HepG2 (cell line): ENCODE results near the gene ZNF142. TPM values are rescaled to one million over a fixed set of nuclear protein-coding genes. Genes with fewer than 3 reads are reported as not detected.
A peak's percentile ranks its signal among the peaks of the same experiment; 100 is the strongest.

Source experiments
- ATF7-NPFF ChIP-seq: sonication (generic); formaldehyde crosslinking; IDR thresholded peaks from 2 replicates; pipeline ENCODE4 v1.8.1; 2023; ENCODE audit warnings: mild to moderate bottlenecking, low read depth, missing genetic modification reagents, moderate library complexity
- CBFB ChIP-seq: sonication (generic); formaldehyde crosslinking; IDR thresholded peaks from 2 replicates; pipeline ENCODE4 v1.4.0; 2020; ENCODE audit warnings: missing genetic modification reagents
- HNRNPH1 ChIP-seq: fragments of 200-400 bp; formaldehyde crosslinking; optimal IDR thresholded peaks from 2 replicates; pipeline ENCODE3; 2017; ENCODE audit warnings: mild to moderate bottlenecking, low read depth, low read length
- MTF2 ChIP-seq: sonication (generic); formaldehyde crosslinking; IDR thresholded peaks from 2 replicates; pipeline ENCODE4 v1.5.0; 2020; ENCODE audit warnings: missing genetic modification reagents, borderline replicate concordance
- NR2F1 ChIP-seq, 2 experiments: fragments of 450-650 bp in 1 of 2; formaldehyde crosslinking in 1 of 2; IDR thresholded peaks; 2 replicates each; pipeline versions ENCODE4 v1.5.0 to v1.6.1; 2016 to 2020; ENCODE audit warnings: mild to moderate bottlenecking in 1 of 2, missing compliant biosample characterization in 1 of 2, missing genetic modification reagents in 1 of 2, moderate library complexity in 1 of 2
- POGZ ChIP-seq: sonication (generic); formaldehyde crosslinking; IDR thresholded peaks from 2 replicates; pipeline ENCODE4 v1.4.0; 2020; ENCODE audit warnings: mild to moderate bottlenecking, missing genetic modification reagents
- RAD21 ChIP-seq: fragments of 450-650 bp; formaldehyde crosslinking; IDR thresholded peaks from 2 replicates; pipeline ENCODE4 v1.5.0; 2020; ENCODE audit warnings: mild to moderate bottlenecking
- SIX4 ChIP-seq: sonication (generic); formaldehyde crosslinking; IDR thresholded peaks from 2 replicates; pipeline ENCODE4 v1.4.0; 2020; ENCODE audit warnings: missing genetic modification reagents
- SKI ChIP-seq: fragments of 450-650 bp; IDR thresholded peaks from one replicate; pipeline ENCODE4 v1.6.1; 2018; ENCODE audit warnings: mild to moderate bottlenecking; ENCODE audit not compliant: partially characterized antibody
- STAT5B ChIP-seq: sonication (generic); formaldehyde crosslinking; IDR thresholded peaks from 2 replicates; pipeline ENCODE4 v1.4.0; 2020; ENCODE audit warnings: missing genetic modification reagents
- TMF1 ChIP-seq: sonication (generic); formaldehyde crosslinking; IDR thresholded peaks from 2 replicates; pipeline ENCODE4 v1.8.1; 2022; ENCODE audit warnings: low read depth, missing genetic modification reagents
- YEATS2 ChIP-seq: sonication (generic); formaldehyde crosslinking; IDR thresholded peaks from 2 replicates; pipeline ENCODE4 v1.4.0; 2020; ENCODE audit warnings: missing genetic modification reagents, borderline replicate concordance
- ZHX2 ChIP-seq, 2 experiments: sonication (generic) in 1 of 2; formaldehyde crosslinking in 1 of 2; IDR thresholded peaks; 2 replicates each; pipeline versions ENCODE4 v1.6.1 to v1.9.0; 2014 to 2022; ENCODE audit warnings: antibody characterized with exemption in 1 of 2, borderline replicate concordance in 1 of 2, inconsistent platforms in 1 of 2, low read depth in 1 of 2, missing genetic modification reagents in 1 of 2
- ZNF280D ChIP-seq: sonication (generic); formaldehyde crosslinking; IDR thresholded peaks from 2 replicates; pipeline ENCODE4 v1.5.1; 2020; ENCODE audit warnings: mild to moderate bottlenecking, missing genetic modification reagents
- ZNF281 ChIP-seq: sonication (generic); formaldehyde crosslinking; IDR thresholded peaks from 2 replicates; pipeline ENCODE4 v1.4.0; 2020; ENCODE audit warnings: missing genetic modification reagents, borderline replicate concordance
- polyA plus RNA-seq, 8 experiments: library from polyadenylated mRNA; depleted of rRNA in 3 of 8; stranded (reverse) in 7 of 8; unstranded in 1 of 8; fragments of >200 nt; fragmentation: Illumina TruSeq in 4 of 8; extraction: Trizol in 4 of 8; gene quantifications; 2 replicates each; pipeline versions ENCODE4 v1.2.1 to v1.2.3, GENCODE V29; 2011 to 2016; ENCODE audit warnings: low read depth in 4 of 8, missing spikeins in 1 of 8, mixed read lengths in 1 of 8; ENCODE audit not compliant: insufficient read depth in 1 of 8
- total RNA-seq, 5 experiments: library from RNA; depleted of rRNA; stranded (reverse); fragments of >200 nt; fragmentation: Illumina TruSeq; extraction: Trizol; gene quantifications; 2 replicates each; pipeline ENCODE4 v1.2.3, GENCODE V29; 2016; ENCODE audit warnings: low read depth in 1 of 5

The ZNF142 gene
- total and polyA plus RNA-seq, 2 of the 13 experiments (the other 11 are each of a cell fraction or from before 2014, with no cell fraction given), result 4.8 to 11.4 TPM

- TF ChIP-seq SKI, result peak; percentile 51
- no peak; a peak in 1 of 4 replicates for TF ChIP-seq NR2F1 (CRISPR knock-in tag; IDR thresholded peaks at IDR 0.05)
- 0 out of 2 replicates have a peak, but pooled peaks have one; percentile 42 for TF ChIP-seq SIX4
- TF ChIP-seq MTF2 (CRISPR knock-in tag), result peak; percentile 73; the same call in 1 of the 2 replicates
- 0 out of 2 replicates have a peak, but pooled peaks have one; percentile 38 for TF ChIP-seq CBFB (CRISPR knock-in tag)
- peak; percentile 92 for TF ChIP-seq YEATS2 (CRISPR knock-in tag)
- peak; percentile 45 for TF ChIP-seq HNRNPH1
- peak; percentile 67 for TF ChIP-seq ATF7-NPFF
- TF ChIP-seq TMF1 (CRISPR knock-in tag), result no peak
- peak; percentile 73 for TF ChIP-seq POGZ (CRISPR knock-in tag)
- peak; percentile 80 for TF ChIP-seq ZNF280D (CRISPR knock-in tag)
- TF ChIP-seq ZHX2 (IDR thresholded peaks at IDR 0.05; ENCODE audit: low read depth), result peak; percentile 39; the same call in 1 of the 2 replicates
- TF ChIP-seq ZHX2 (CRISPR knock-in tag; IDR thresholded peaks at IDR 0.05; ENCODE audit: borderline replicate concordance), result no peak
- TF ChIP-seq STAT5B (CRISPR knock-in tag), result no peak
- peak; percentile 39; the same call in 1 of the 2 replicates for TF ChIP-seq ZNF281 (CRISPR knock-in tag)
- peak; percentile 51 for TF ChIP-seq RAD21 (CRISPR knock-in tag)
Observed at GRCh38 chr2:218659258-218659987, at the start of gene ZNF142, which contains the start of gene BCS1L (continued).
